ENCODE data around the gene ADO.

- TF ChIP-seq, protein P1, sequence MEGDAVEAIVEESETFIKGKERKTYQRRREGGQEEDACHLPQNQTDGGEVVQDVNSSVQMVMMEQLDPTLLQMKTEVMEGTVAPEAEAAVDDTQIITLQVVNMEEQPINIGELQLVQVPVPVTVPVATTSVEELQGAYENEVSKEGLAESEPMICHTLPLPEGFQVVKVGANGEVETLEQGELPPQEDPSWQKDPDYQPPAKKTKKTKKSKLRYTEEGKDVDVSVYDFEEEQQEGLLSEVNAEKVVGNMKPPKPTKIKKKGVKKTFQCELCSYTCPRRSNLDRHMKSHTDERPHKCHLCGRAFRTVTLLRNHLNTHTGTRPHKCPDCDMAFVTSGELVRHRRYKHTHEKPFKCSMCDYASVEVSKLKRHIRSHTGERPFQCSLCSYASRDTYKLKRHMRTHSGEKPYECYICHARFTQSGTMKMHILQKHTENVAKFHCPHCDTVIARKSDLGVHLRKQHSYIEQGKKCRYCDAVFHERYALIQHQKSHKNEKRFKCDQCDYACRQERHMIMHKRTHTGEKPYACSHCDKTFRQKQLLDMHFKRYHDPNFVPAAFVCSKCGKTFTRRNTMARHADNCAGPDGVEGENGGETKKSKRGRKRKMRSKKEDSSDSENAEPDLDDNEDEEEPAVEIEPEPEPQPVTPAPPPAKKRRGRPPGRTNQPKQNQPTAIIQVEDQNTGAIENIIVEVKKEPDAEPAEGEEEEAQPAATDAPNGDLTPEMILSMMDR (IDR thresholded peaks at IDR 0.05), result no peak
- TF ChIP-seq POLR2A (IDR thresholded peaks at IDR 0.05), result no peak
Measured at GRCh38 chr10:62810156-62810902, 5.8 kb downstream of the ADO start.

All from testis (tissue), 2 donors.